GF-D8 (cell line): ENCODE data around the gene SLC6A17.

ENCODE experiments used
- DNase-seq: peaks from one replicate; lab custom pipeline; 2025; lab: John Stamatoyannopoulos, UW

Gene SLC6A17

DNA sequence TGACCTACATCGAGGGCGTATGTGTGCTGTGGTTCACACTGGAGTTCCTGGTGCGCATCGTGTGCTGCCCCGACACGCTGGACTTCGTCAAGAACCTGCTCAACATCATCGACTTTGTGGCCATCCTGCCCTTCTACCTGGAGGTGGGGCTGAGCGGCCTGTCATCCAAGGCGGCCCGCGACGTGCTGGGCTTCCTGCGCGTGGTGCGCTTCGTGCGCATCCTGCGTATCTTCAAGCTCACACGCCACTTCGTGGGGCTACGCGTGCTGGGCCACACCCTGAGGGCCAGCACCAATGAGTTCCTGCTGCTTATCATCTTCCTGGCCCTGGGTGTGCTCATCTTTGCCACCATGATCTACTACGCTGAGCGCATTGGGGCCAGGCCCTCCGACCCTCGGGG lies 72.8 kb downstream of the SLC6A17 start:
- no peak for DNase-seq

- no peak for DNase-seq
Measured at GRCh38 chr1:110223581-110223980, 73.3 kb downstream of the SLC6A17 start.

GRCh38 chr1:110224240-110224995 lies 74.1 kb downstream of the SLC6A17 start:
- no peak for DNase-seq

- no peak for DNase-seq
Measured at GRCh38 chr1:110225212-110225611, 74.9 kb downstream of the SLC6A17 start.

GRCh38 chr1:110225756-110226404 lies 75.6 kb downstream of the SLC6A17 start:
- DNase-seq, result no peak

- no peak for DNase-seq
Measured at GRCh38 chr1:110227774-110228173, 77.5 kb downstream of the SLC6A17 start.

- no peak for DNase-seq
Measured at GRCh38 chr1:110228381-110228780, 78.1 kb downstream of the SLC6A17 start.

GRCh38 chr1:110228869-110229268 lies 78.6 kb downstream of the SLC6A17 start:
- DNase-seq, result no peak

- no peak for DNase-seq
Measured at GRCh38 chr1:110229348-110230001, 79.2 kb downstream of the SLC6A17 start.

- DNase-seq, result no peak
Measured at GRCh38 chr1:110230381-110231199, 80.3 kb downstream of the SLC6A17 start.

DNA sequence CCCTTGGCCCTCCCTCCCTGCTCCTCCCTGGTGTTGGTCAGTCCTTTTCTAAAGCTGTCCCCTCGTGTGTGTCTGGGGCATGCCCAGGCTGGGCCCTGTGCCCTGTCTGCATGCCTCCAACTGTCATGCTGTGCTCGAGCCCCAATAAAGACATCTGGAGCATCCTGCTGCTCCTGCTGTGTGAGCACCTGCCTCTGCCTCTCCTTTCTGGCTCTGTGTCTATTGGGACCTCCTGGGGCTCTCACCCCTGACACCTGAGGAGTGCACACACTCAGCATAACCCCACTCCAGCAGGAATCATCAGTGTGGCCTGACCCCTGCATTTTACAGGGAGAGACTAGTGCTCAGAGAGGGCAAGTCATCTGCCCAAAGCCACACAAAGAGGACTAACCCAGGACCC lies 83.6 kb downstream of the SLC6A17 start:
- DNase-seq, result no peak

- DNase-seq, result no peak
Measured at GRCh38 chr1:110234691-110235090, 84.4 kb downstream of the SLC6A17 start.

- DNase-seq, result no peak
Measured at GRCh38 chr1:110235181-110235833, 85.0 kb downstream of the SLC6A17 start.

DNA sequence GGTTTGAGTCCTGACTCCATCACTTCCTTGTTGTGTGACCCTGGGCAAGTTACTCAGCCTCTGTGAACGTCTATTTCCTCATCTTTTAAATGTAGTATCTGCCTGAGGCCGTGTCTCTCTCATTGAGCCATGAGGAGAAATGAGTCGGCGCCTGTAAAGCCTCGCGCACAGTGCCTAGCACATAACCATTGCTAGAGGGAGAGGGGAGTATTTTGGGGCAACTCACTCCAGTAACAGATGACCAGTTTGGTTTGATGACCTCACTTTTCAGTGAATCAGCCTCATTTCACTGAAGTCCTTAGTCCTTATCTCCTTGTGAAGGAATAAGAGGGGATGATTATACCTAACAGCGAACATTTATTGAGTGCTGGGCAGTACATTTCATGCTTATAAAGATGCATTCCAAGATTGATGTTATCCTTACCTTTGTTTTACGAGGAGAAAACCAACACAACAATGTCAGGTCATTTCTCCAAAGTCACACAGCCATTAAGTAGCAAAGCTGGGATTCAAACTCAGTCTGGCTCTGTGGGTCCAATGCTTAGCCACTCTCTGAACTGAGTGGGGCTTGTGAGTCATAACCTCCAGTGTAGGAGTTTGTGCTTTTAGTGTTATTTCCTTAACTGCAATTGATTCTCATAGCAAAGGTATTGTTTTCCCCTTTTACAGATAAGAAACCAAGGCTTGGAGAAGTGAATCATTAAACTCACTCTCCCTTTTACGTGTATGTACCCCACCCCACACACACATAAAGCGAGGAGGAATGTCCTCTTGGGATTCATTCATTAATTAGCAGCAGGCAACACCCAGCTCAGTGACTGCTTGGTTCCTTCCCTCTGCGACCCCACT lies 85.8 kb downstream of the SLC6A17 start:
- DNase-seq, result peak; percentile 35

GRCh38 chr1:110237386-110238152 lies 87.3 kb downstream of the SLC6A17 start:
- peak; percentile 65 for DNase-seq

DNA sequence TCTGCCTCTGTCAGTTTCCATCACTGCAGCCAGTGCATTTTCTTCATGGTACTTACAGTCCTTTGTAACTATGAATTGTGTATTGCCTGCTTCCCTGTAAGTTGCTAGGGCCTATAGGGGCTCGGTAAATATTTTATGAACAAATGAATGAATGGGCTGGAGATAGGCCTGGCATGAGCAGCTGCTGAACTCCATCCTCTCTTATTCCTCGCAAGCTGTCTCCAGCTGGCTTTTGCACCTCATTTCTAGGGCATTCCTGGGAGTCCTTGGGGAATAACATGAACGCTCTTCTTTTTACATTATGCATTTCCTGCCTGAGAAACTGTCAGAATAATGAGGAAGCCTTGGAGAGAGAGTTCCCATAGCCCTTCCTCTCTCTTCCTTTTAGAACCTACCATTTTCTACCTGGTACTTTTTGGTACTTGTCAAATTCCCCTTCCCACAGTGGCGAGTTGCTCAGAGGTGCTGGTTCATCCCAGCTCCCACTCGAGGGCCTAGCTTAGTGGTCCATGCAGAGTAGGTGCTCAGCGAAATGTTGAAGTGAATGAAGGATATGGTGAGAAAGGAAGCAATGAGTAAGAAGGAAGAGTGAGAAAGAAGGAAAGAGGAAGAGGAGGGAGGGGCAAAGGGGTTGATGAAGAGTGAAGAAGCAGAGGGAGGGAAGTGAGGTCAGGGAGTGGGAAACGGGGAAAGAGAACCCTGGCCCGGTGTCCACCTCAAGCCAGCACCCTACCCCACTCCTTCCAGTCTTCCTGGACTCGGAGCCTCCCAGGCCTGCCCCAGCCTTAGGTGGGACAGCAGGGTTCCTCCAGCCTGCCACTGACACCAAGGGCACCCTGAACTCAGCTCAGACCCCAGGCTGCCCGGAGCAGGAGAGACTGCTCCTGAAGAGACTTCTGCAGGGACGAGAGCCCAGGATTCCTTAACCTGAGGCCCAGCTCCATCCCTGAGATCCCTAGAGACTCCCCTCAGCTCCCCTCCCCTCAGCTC lies 89.4 kb downstream of the SLC6A17 start:
- no peak for DNase-seq

- no peak for DNase-seq
Measured at GRCh38 chr1:110240476-110241210, 90.3 kb downstream of the SLC6A17 start.

DNA sequence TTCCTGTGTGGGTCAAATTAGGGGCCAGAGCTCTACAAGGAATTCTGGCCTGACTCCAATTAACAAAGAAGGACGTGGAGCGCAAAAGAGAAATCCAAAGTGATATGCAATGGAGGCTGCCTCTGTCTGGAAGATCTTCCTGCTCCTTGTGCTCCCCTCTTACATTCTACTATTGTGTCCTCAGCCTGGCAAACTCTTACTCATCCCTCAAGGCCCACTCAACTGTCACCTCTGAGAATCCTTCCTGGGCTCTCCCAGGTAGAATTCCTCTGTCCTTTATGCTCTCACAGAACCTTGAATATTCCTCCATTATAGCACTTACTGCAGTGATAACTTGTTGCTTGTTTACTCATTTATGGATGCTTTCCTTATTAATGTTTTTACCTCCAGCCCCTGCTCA lies 91.2 kb downstream of the SLC6A17 start:
- DNase-seq, result no peak
